ENCODE results near the gene RNF26. TPM values are rescaled to one million over a fixed set of nuclear protein-coding genes. Genes with fewer than 3 reads are reported as not detected.

The RNF26 gene
- total and polyA plus RNA-seq, 2 experiments from 2014 or later = 15.8 to 46.9 TPM

- H3K9me2 ChIP-seq (replicated peaks; ENCODE audit: insufficient read depth) = no peaks in the 10 kb centered on the region
- no peak overlapping the region for H2AFZ ChIP-seq
- no peak overlapping the region for H3K4me3 ChIP-seq
- H4K20me1 ChIP-seq (ENCODE audit: insufficient read depth, poor library complexity, severe bottlenecking) = no peaks in the 10 kb centered on the region
- WGBS (ENCODE audit: low lambda C conversion rate, missing lambda C conversion rate) = 90% methylated on average over 3 of the region's 3 CpGs
- DNase-seq (ENCODE audit: low spot score) = no peak
- no peaks in the 10 kb centered on the region for H3K9me3 ChIP-seq (ENCODE audit: low read depth)
- H3K27ac ChIP-seq = no peak overlapping the region
- H3K4me1 ChIP-seq (ENCODE audit: insufficient read depth) = no peaks in the 10 kb centered on the region
- TF ChIP-seq, protein P1, sequence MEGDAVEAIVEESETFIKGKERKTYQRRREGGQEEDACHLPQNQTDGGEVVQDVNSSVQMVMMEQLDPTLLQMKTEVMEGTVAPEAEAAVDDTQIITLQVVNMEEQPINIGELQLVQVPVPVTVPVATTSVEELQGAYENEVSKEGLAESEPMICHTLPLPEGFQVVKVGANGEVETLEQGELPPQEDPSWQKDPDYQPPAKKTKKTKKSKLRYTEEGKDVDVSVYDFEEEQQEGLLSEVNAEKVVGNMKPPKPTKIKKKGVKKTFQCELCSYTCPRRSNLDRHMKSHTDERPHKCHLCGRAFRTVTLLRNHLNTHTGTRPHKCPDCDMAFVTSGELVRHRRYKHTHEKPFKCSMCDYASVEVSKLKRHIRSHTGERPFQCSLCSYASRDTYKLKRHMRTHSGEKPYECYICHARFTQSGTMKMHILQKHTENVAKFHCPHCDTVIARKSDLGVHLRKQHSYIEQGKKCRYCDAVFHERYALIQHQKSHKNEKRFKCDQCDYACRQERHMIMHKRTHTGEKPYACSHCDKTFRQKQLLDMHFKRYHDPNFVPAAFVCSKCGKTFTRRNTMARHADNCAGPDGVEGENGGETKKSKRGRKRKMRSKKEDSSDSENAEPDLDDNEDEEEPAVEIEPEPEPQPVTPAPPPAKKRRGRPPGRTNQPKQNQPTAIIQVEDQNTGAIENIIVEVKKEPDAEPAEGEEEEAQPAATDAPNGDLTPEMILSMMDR (IDR thresholded peaks at IDR 0.05; ENCODE audit: poor library complexity) = no peak
- TF ChIP-seq EZH2phosphoT487 (IDR thresholded peaks at IDR 0.05; ENCODE audit: low read depth, severe bottlenecking, unreplicated experiment) (no peak), EZH2 (IDR thresholded peaks at IDR 0.05; ENCODE audit: borderline replicate concordance) (no peak)
- H3K36me3 ChIP-seq (replicated peaks; ENCODE audit: insufficient read depth, low read depth) = no peaks in the 10 kb centered on the region
- H3K27me3 ChIP-seq = no peaks in the 10 kb centered on the region
- no peaks in the 10 kb centered on the region for H3K79me2 ChIP-seq
- no peak overlapping the region for H3K4me2 ChIP-seq
Observed at GRCh38 chr11:119297938-119298337, 36.4 kb upstream of the RNF26 start.

DNA sequence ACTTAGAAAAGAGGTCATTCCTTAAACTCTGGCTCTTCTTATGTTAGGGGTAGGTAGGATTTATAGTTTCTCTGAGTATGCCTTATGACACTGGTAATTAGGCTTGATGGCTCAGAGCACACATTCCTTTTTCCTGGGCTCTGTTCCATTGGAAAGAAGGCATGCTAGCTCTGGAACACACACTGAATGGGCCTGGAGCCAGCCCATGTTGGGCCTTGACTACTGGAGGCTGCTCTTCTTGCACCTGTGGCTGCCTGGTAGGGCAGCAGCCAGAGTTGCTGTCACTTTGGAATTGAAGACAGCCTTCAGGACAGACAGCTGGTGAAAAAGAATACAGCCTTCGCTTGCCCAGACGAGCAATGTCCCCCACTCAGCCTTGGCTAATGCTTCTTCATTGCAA lies 35.6 kb upstream of the RNF26 start:
- no peaks in the 10 kb centered on the region for H3K4me1 ChIP-seq (ENCODE audit: insufficient read depth)
- no peaks in the 10 kb centered on the region for H3K79me2 ChIP-seq
- H3K4me3 ChIP-seq = no peak overlapping the region
- no peak overlapping the region for H3K27ac ChIP-seq
- TF ChIP-seq EZH2phosphoT487 (IDR thresholded peaks at IDR 0.05; ENCODE audit: low read depth, severe bottlenecking, unreplicated experiment) = no peak
- no peak for TF ChIP-seq EZH2 (IDR thresholded peaks at IDR 0.05; ENCODE audit: borderline replicate concordance)
- TF ChIP-seq, protein P1 (IDR thresholded peaks at IDR 0.05; ENCODE audit: poor library complexity) = no peak
- H3K9me2 ChIP-seq (replicated peaks; ENCODE audit: insufficient read depth) = no peaks in the 10 kb centered on the region
- H2AFZ ChIP-seq = no peak overlapping the region
- H4K20me1 ChIP-seq (ENCODE audit: insufficient read depth, poor library complexity, severe bottlenecking) = no peaks in the 10 kb centered on the region
- no peak for DNase-seq (ENCODE audit: low spot score)
- H3K4me2 ChIP-seq = no peak overlapping the region
- no peaks in the 10 kb centered on the region for H3K27me3 ChIP-seq
- H3K36me3 ChIP-seq (replicated peaks; ENCODE audit: insufficient read depth, low read depth) = no peaks in the 10 kb centered on the region
- no peaks in the 10 kb centered on the region for H3K9me3 ChIP-seq (ENCODE audit: low read depth)
- 93% methylated on average over 2 of the region's 2 CpGs for WGBS (ENCODE audit: low lambda C conversion rate, missing lambda C conversion rate)

DNA sequence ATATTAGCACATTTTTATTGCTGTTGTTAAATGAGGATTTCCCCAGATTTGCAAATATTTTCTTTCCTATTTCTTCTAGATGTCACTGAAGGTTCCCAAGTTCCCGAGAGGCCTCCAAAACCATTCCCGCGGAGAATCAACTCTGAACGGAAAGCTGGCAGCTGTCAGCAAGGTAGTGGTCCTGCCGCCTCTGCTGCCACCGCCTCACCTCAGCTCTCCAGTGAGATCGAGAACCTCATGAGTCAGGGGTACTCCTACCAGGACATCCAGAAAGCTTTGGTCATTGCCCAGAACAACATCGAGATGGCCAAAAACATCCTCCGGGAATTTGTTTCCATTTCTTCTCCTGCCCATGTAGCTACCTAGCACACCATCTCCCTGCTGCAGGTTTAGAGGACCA lies 34.9 kb upstream of the RNF26 start:
- Histone ChIP-seq H3K4me1 (ENCODE audit: insufficient read depth) (no peaks in the 10 kb centered on the region), H3K27me3 (no peaks in the 10 kb centered on the region), H3K9me2 (replicated peaks; ENCODE audit: insufficient read depth) (no peaks in the 10 kb centered on the region), H2AFZ (no peak overlapping the region), H3K79me2 (no peaks in the 10 kb centered on the region), H3K4me3 (no peak overlapping the region), H3K4me2 (no peak overlapping the region), H4K20me1 (ENCODE audit: insufficient read depth, poor library complexity, severe bottlenecking) (no peaks in the 10 kb centered on the region), H3K9me3 (ENCODE audit: low read depth) (no peaks in the 10 kb centered on the region), H3K36me3 (replicated peaks; ENCODE audit: insufficient read depth, low read depth) (no peaks in the 10 kb centered on the region), H3K27ac (no peak overlapping the region)
- DNase-seq (ENCODE audit: low spot score) = no peak
- TF ChIP-seq, protein P1 (IDR thresholded peaks at IDR 0.05; ENCODE audit: poor library complexity) = no peak
- TF ChIP-seq EZH2 (IDR thresholded peaks at IDR 0.05; ENCODE audit: borderline replicate concordance) = no peak
- no peak for TF ChIP-seq EZH2phosphoT487 (IDR thresholded peaks at IDR 0.05; ENCODE audit: low read depth, severe bottlenecking, unreplicated experiment)
- 97% methylated on average over 9 of the region's 9 CpGs for WGBS (ENCODE audit: low lambda C conversion rate, missing lambda C conversion rate)

All from hepatocyte (in vitro differentiated cells).